ENCODE results near the gene ZP1. TPM values are rescaled to one million over a fixed set of nuclear protein-coding genes. Genes with fewer than 3 reads are reported as not detected.

ZP1 gene
- total RNA-seq, 1 donor from 2014 or later: not detected

DNA sequence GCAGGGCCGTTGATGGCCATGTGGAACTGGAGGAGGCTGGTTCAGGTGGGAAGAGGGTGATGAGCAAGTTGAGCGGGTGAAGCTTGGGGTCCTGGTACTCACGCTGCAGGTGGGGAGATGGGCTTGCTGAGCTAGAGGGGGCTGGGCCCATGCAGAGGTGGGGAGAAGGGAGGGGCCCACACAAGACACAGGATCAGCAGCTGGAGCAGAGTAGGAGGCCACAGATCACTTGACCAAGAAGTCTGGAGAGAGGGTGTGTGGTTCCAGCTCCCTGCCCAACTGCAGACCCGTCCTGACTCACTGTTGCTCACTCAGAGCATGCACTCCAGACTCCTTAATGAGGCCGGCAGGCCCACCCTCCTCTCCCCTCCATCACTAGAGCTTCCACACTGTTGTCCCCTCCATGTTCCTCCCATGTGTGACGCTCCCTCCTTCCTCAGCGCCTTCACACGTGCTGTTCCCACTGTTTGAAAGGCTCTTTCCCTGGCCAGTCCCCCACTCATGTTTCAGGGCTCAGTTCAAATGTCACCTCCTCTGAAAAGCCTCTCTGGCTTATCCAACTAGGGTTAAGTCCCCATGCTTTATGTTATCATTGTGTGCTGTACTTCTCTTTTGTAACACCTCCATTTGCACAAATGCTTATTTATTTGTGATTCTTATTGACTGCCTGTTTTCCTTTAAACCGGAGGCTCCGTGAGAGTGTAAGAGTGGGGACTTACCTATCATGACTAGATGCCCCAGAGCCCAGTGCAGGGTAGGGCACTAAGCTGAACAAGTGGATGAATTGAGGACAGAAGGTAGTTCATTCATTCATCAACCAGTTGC is 23.1 kb upstream of the ZP1 start:
- peak; percentile 8 for ATAC-seq

DNA sequence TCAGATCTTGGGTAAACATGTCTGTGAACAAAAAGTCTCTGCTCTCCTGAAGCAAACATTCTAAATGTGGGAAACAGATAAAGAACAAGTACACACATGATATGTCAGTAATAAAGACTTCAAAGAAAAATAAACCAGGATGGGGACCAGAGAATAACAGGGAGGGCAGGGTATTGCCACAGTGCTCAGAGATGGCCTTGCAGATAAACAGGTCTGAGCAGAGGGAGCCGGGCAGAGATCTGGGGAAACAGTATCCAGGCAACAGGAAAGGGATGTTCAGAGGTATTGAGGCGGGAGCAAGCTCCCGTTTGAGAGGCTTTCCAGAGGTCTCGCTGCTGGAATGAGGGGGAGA is 22.5 kb upstream of the ZP1 start:
- no peak for ATAC-seq

DNA sequence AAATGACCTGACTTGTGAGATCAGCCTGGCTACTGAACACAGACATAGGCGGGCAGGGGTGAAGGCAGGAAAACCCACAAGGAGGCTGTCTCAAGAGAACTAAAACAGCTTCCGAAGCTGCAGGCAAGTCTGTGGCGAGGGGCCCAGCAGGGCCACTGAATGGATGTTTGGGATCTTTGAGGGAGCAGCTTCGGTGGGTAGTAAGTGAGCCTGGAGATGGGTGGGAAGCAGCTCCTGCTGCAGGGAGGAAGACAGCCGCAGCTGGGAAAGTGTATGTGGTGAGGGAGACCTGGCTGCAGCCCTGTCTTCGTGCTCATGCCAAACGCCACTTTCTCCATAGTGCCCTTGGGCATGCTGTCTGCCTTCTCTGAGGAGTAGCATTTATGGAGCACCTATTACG is 22.0 kb upstream of the ZP1 start:
- no peak for ATAC-seq

DNA sequence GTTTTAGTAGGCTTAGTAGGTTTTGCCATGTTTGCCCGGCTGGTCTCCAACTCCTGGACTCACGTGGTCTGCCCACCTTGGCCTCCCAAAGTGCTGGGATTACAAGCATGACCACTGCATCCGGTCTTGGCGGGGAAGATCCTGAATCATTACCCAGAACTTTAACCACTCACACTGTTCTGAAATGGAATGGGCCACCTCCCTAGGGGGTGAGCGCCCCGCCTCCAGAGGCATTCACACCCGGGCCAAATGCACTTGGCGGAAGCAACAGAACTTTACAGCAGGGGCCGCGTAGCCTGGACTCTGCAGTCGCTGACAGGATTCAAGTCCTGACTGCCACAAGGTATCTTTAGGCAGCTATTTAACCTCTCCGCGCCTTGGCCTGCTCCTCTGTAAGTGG is 20.1 kb upstream of the ZP1 start:
- ATAC-seq: no peak

DNA sequence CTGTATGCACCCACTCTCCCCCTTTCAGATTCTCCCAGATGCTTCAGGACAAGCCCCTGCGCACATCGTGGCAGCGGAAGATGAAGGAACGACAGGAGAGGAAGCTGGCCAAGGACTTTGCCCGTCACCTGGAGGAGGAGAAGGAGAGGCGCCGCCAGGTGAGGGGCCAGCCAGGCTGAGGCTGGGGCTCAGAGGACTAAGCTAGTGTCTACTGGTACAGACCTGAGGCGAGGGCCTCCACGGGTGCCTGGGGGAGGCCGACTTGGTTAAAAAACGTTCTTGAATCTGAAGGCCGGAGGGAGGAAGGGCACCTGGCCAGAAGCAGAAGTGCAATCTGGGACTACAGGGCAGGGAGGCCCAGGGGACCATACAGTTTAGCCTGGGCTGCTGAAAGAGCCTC is 19.4 kb upstream of the ZP1 start:
- no peak for ATAC-seq

DNA sequence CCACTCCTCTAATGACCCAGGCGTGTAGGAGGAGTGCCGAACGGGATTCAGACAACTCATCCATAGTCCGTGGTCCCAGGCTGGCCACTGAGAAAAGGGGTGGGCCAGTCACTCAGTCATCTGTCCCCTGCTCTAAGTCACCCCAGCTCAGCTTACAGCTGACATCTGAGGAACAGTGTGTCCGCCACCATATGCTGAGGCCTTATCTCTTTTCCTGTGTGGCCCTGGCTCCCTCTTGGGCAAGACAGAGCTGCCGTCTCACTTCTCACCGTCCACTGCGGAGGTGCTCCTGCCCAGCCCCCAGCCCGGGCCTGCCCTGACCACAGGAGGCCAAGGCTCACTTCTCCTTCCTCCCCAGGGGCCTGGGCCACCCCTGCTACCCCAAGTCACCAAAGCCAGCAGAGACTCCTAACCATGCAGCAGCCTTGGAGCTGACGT is 18.6 kb upstream of the ZP1 start:
- ATAC-seq: no peak

DNA sequence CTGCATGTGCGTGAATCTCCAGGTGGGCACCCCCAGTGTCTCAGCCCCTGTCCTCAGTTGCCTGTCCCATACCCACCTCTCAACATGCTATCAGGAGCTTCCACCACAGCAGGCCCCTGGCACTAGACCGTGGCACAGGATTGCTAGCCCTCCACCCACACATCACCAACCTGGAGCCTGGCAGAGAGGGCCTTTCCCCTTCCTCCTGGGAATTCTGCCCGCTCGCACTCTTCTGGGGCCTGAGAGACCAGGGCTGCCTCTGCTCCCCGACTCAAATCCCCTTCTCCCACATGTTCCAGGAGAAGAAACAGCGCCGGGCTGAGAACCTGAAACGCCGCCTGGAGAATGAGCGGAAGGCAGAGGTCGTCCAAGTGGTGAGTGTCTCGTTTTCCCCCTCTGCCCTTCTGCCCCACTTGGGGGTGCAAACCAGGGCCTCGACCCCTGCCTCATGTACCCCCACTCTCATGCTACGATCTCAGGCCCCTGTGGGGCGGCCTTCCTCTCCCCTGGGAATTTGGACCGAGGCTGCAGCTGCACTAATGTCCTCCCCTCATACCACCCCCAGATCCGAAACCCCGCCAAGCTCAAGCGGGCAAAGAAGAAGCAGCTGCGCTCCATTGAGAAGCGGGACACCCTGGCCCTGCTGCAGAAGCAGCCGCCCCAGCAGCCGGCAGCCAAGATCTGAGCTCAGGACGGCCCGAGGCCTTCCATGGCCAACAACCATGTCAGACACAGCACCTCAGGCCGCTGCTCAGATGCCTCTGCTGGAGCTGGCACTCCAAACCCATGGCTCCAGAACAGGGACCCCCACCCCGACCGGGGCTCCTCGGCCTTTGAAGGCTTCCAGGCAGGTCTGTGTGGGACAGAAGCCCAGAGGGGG is 17.5 kb upstream of the ZP1 start:
- no peak for ATAC-seq

DNA sequence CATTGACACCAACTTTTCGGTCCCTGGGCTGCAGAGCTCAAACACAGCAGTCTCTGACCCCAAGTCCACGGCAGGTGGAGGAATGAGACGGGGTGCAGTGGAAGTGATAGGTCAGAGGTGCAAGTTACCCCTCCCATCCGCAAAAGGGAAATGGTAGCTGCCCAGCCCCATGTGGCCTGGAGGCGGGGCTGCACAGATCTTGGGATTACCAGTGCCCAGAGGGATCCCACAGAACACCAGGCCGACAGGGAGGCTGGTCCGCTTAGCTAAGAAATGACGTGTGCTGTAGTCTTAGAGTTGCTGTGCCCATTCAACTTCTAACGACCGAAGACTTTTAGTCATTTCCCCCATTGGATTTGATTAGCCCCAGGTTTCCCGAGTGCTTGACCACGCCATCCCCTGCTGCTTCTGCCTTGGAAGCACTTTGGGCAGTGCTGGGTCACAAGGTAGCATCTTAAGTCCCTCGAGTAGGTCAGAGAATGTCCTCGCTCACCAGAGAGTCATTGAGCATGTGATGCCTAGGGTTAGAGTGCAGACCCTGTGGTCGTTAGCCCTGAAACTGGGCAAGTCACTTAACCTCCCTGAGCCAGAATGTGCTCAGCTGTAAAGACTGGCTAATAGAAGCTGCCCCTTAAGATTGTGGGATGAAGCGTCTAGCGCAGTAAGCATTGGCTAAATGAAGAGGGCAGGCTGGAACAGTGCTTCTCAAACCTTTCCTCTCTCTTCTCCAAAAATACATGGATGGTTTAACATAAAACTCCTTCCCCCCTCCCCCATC is 15.8 kb upstream of the ZP1 start:
- ATAC-seq: no peak

DNA sequence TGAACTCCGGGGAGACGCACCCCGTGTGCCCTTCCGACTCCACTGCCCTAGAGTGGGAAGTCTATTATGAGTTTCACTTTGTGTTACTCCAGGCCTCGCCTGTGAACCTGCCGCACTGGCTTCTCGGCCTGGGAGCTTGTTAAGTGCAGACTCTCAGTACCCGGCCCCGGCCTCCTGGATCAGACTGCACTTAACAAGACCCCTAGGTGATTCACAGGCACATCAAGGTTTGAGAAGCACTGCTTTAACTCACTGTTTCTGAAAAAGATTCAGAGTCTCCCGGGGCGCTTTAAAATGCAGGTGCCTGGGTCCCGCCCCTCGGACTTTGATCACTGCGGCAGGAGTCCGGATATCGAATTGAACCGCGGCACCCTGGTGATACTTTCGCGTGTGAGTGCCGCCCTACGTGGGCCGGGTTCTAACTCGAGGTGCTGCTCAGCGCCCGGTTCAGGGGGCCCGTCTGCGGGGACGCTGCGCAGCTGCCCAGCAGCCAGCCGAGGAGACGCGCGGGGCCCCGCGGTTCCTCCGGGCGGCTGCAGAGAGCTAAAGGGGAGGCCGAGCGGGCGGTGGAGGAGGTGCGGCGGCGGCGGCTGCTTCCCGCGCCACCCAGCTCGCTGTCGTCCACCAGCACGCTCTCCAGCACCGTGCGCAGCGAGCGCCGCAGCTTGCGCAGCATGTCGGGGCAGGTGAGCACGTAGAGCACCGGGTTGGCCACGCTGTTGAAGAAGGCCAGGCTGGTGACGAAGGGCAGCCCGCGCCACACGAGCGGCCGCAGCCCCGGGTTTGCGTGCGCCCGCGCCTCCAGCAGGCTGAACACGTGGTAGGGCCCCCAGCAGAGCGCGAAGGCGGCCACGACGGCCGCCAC is 15.0 kb upstream of the ZP1 start:
- ATAC-seq: no peak

DNA sequence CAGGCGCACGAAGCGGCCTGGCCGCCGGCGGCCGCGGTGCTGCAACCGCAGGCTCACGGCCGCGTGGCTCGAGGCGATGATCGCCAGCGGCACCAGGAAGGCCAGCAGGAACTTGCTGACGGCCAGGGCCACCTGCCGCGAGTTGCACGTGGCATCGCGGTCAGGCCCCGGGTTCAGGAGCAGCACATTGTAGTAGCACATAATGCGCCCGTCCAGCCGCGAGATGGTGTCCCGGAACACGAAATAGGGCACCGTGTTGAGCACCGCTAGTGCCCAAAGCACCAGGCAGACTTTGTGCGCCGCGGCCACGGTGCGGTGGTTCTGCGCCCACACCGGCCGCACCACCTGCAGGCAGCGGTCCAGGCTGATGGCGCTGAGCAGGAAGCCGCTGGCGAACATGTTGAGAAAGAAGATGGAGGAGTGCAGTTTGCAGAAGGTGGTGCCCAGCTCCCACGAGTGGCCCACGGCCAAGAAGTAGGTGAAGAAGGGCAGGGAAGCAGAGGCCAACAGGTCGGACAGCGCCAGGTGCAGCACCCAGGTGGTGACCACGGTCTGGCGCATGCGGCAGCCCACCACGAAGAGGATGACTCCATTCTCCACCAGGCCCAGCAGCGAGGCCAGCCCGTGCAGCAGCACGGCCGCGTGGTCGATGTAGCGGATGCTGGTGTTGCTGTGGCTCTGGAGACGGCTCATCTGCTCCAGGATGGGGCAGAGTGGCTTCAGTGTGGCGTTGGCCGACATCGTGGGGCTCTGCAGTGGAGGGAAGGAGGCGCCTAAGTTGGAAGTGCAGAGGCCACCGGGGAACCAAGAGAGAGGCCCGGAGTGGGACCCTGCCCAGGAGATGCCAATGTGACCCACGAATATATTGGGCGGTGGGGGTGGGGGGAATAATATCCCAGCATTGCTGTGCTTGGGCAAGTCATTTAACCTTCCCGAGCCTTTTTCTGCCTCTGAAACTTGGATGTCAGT is 14.1 kb upstream of the ZP1 start:
- no peak for ATAC-seq

DNA sequence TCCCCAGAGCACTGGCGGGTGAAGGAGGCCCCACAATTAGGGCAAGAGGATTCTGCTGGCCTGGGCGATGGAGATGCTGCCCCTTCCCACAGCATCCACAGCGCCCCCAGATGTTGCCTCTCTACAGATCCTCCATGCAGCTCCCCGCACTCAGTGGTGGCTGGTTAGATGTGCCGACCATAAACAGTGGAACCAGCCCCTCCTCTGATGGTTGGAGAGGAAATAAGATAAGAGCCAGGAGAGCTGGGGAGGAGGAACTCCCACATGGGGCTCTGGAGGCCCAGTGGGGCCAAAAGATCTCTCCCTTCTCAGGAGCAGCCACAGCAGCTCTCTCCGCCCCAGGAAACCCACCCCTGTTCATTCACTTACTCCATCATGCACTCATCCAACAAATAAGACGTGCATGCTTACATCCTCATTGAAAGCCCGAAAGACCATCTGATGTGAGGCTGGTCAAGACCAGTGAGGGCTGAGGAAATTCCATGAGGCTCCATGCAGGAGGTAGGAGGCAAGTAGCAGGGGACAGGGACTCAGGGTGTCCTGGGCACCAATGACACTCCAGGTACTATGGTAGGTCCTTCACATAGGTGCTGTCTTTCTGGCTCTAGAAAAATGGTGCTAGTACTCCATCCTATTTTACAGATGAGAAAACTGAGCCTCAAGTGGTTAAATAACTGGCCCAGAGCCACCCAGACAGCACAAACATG is 13.0 kb upstream of the ZP1 start:
- no peak for ATAC-seq

DNA sequence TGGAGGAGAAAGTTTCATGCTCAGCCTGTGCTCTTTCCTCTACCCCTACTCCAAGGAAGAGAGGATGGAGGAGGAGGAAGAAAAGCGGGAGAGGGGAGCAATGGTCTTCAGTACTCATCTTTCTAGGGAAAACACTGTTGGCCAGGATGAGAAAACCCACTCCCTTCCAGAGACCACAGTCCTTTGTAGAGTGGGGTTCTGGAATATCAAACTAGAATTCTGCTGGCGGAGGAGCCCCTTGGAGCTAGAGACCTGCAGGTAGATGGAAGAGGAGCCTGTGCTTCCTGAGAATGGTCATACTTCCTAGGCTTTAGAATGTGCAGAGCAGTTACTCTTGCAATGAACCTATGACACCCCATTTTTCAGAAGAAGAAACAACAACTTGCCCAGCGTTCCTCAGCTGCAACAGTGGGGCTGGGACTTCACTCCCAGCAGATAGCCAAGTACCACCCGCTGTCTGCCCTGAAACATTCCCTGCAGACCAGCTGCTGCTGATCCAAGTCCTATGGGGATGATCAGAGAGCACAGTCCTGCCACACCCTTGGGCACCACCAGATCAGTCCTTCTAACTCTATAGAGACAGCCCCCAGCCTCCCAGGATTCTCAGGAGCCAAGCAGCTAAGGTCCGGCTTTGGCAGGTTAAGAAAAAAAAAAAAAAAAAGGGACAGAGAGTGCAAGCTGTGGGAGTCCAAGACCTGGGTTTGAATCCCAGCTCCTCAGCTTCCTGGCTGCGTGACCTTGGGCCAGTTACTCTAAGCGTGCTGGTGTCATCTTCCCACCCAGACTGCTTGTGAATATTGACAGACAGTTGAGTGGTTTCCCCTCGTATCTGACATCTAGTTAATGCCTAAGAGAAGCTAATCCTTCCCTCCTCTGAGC is 12.3 kb upstream of the ZP1 start:
- ATAC-seq: no peak

DNA sequence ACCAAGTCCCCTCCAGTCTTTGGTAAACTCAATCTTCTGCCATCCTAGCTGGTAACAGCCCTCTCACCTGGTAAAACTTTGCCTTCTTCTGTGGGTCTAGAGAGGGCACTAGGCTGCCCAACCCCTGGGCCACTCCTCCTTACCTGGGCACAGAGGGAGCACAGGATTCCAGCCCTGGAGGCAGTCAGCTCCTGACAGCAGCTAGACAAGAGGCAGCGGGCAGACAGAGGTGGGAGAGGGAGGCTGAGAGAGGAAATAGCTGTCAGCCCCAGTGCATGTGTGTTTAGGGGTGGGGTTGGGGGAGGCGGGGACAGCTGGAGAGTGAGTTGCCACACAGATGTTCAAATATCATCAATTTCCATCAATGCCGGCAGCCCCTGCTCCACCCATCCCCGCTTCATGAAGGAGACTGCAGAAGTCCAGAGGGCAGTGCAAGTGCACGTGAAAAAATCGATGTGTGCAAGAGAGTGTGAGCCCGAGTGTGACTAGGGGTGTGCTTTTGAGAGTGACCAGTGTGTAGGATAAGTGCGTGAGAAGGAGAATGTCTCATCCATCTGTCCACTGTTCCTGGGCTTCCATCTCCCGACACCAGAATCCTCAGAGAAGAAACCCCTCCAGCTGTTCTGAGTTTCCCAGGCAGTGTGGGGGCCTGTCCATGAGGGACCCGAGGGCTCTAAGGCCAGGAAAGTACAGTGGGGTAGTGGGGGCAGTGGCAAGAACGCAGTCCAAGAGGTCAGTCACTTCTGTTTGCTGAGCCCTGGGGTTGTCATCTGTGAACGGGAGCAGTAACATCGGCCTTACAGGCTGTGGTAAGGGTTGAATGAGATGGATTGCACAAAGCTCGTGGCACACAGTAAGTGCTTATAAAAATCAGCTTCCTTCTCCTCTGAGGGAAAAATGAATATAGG is 11.4 kb upstream of the ZP1 start, which contains the start of gene PTGDR2:
PTGDR2 (minus strand) TSS at position 225 of the 908 bp plus-strand sequence. CDS start 2,228 bp downstream, outside the sequence.
- no peak for ATAC-seq

DNA sequence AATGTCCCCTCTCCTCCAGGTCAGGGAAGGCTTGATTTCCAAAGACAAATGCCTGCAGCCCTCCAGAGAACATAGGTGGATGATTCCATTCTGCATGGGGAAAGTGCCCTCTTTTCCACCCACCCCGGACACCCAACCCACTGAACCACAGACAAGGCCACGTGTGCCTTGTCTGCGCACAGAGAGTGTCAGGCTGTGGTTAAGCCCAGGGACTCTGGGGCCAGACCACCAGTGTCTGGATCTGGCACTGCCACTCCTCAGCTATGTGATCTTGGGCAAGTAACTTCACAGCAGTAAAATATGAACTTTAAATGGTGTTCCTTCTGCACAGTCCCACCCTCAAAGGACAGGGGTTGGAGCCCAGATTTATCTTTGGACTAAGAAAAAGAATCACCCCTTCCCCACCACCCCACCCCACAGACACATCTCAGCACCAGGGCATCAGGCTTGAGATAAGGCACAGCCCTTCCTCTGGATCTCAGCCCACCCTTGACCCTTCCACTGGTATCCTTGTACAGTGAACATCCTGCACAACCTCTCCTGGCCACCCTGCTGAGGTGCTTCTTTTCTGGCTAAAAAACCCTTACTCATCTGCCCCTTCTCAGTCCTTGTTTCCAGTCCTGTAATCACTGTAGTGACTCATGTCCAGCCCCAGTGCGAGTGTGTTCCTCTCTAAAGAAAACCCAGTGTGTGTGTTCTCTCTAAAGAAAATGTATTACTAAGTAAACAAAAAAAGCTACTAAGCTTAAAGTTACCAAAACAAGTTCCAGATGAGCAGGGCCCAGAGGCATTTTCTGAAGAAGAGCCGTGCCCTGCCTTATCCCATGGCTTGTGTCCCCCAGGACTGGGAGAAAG is 9.7 kb upstream of the ZP1 start:
- no peak for ATAC-seq

DNA sequence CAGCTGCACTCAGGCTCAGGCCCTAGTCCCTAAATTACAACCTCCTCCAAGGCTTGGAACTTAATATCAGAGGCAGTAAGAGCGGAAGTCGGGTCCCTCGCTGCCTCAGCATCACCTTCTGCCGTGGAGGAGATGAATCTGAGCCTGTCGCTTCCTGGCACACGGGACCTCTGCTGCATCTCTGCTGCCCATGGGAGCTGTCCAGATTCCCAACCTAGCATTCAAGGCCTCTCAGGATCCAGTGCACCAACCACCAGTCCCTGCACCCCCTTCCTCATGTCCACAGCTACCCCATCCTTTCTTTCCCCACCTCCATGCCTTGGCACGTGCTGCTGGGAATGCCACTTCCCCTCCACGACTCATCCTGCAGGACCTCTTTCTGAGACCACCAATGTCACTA is 9.1 kb upstream of the ZP1 start:
- ATAC-seq: no peak

DNA sequence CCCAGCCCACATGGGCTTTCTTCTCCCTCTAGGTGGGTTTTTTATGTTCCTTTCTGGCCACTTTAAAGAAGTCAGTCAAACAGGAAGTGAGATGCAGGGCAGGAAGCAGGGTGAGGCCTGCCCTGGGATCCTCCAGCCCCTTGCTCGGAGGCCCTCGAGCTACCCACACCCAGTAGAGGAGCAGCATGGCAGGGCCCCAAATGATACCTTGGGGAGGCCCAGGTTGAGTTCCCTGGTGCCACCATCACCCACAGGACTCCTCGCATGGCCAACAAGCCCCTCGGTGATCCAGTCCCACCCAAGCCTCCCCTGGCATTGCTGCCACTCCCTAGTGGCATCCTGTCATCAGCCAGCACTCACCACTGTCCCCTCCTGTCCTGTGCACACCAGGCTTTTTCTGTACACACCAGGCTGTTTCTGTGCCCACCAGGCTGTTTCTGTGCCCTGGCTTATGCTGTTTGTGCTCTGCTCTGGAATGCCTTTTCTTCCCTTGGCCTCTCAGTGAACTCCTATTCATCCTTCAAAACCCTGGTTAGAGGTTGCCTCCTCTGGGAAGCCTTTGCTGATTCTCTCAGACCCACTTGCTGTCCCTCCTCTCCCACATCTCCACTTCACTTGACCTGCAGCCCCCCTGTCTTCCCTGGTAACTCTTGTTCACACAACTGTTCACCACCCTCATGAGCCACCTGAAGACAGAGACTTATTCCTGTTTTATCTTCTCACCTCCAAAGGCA is 8.4 kb upstream of the ZP1 start:
- ATAC-seq: no peak
